ENCODE measurements around the gene CCDC30.

Gene CCDC30

DNA sequence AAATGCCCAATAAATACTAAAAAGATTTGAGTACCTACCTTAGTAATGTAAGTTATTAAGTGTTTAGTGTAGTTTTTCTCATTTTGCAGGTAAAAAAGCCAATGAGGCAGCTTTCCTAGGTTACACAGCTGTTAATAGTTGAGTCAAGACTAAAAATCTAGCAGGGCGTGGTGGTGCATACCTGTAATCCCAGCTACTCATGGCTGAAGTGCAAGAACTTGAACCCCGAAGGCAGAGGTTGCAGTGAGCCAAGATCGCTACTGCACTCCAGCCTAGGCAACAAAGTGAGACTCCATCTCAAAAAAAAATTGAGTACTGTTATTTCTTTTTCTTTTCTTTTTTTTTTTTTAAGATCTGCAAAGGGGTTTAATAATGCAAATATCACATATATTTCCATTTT is 226.8 kb downstream of the CCDC30 start:
- no peak overlapping the region for H3K4me3 ChIP-seq (ENCODE audit: low read depth, low read length)
- ChIA-PET POLR2A (interaction anchor here (1.1 kb wide), 1 partner anchor 8 kb away, joined by 3 read pairs; no protein-coding TSS in a partner anchor), CTCF (no interaction called here)
- DNase-seq (ENCODE audit: low read depth, low spot score), result no peak
- TF ChIP-seq, protein P1, sequence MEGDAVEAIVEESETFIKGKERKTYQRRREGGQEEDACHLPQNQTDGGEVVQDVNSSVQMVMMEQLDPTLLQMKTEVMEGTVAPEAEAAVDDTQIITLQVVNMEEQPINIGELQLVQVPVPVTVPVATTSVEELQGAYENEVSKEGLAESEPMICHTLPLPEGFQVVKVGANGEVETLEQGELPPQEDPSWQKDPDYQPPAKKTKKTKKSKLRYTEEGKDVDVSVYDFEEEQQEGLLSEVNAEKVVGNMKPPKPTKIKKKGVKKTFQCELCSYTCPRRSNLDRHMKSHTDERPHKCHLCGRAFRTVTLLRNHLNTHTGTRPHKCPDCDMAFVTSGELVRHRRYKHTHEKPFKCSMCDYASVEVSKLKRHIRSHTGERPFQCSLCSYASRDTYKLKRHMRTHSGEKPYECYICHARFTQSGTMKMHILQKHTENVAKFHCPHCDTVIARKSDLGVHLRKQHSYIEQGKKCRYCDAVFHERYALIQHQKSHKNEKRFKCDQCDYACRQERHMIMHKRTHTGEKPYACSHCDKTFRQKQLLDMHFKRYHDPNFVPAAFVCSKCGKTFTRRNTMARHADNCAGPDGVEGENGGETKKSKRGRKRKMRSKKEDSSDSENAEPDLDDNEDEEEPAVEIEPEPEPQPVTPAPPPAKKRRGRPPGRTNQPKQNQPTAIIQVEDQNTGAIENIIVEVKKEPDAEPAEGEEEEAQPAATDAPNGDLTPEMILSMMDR (IDR thresholded peaks at IDR 0.05; ENCODE audit: insufficient read depth, low read length, missing control alignments), result no peak

DNA sequence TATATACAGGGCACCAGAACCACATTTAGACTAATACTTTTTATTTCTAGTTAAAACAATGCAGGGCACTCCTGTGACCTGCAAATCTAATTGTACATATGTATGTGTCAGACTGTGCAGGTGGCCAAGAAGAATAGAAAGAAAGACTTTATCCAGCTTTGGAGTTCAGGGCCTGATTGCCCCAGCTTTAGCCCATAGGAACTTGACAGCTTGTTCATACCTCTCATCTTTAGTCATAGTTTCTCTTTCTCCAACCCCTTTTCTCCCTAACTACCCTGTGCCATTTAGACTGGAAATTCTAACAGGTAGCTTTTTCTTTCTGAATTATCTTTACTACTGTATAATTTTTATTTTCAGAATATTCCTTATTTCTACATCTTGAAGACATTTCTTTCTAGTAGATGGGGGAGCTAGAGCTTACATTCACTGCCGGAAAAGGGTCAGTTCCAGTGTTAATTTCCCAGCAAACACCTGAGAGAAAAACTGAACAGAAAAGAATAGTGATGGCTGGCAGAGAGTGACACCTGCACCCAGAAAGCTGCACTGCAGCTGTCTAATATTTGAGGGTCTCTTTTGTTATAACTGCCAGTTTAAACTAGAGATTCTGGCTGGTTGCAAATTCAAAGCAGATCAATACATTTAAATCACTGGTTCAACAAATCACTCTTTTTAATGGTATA is 227.5 kb downstream of the CCDC30 start:
- no peak for DNase-seq (ENCODE audit: low read depth, low spot score)
- TF ChIP-seq, protein P1 (IDR thresholded peaks at IDR 0.05; ENCODE audit: insufficient read depth, low read length, missing control alignments), result no peak
- H3K4me3 ChIP-seq (ENCODE audit: low read depth, low read length), result no peak overlapping the region
- POLR2A ChIA-PET, result interaction anchor here (1.1 kb wide), 1 partner anchor 9 kb away, joined by 3 read pairs; no protein-coding TSS in a partner anchor
- CTCF ChIA-PET, result no interaction called here

DNA sequence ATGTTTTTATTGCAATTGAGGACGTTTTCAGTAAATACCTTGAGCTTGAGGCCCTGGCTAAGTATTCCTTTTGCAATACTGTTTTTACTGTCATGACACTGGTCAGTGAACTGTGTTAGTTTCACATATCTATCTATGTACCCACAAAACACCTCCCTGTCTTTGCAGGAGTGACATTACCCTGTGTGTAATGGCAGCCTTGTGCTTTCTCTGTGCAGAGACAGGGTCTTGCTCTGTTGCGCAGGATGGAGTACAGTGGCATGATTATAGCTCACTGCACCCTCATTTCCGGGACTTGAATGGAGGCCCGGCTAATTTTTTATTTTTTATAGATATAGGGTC is 228.0 kb downstream of the CCDC30 start:
- ChIA-PET POLR2A (interaction anchor here (1.1 kb wide), 1 partner anchor 9 kb away, joined by 3 read pairs; no protein-coding TSS in a partner anchor), CTCF (no interaction called here)
- H3K4me3 ChIP-seq (ENCODE audit: low read depth, low read length), result no peak overlapping the region

DNA sequence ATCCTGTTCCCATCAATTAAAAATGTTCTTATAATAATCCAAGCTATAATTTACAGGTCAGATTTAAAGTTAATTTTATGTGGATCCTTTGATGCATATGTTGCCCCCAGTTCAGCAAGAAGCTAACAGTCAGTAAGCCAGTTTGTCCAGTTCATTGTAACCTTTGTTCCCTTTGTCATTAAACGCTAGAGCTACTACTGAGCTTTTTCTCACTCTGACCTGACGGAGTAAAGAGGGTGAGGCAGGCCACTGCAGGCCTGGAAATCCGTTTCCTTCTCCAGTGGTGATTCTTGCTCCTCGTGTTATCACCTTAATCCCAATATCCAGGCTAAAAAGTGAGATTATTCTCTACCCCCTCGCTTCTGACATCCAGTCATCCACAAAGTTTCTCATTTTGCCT is 229.4 kb downstream of the CCDC30 start:
- CTCF ChIA-PET, result interaction anchor here (1.2 kb wide), 1 partner anchor 8 kb away, joined by 3 read pairs; no protein-coding TSS in a partner anchor
- no peak for DNase-seq (ENCODE audit: low read depth, low spot score)
- POLR2A ChIA-PET, result interaction anchor here (1.0 kb wide), 1 partner anchor 10 kb away, joined by 7 read pairs; the partner anchor contains the start of gene YBX1
- H3K4me3 ChIP-seq (ENCODE audit: low read depth, low read length), result no peak overlapping the region
- TF ChIP-seq, protein P1 (IDR thresholded peaks at IDR 0.05; ENCODE audit: insufficient read depth, low read length, missing control alignments), result no peak

More for the DNA sequence above, 228.0 kb downstream of the CCDC30 start:
- TF ChIP-seq, protein P1 (IDR thresholded peaks at IDR 0.05; ENCODE audit: insufficient read depth, low read length, missing control alignments), result no peak
- DNase-seq (ENCODE audit: low read depth, low spot score), result no peak

DNA sequence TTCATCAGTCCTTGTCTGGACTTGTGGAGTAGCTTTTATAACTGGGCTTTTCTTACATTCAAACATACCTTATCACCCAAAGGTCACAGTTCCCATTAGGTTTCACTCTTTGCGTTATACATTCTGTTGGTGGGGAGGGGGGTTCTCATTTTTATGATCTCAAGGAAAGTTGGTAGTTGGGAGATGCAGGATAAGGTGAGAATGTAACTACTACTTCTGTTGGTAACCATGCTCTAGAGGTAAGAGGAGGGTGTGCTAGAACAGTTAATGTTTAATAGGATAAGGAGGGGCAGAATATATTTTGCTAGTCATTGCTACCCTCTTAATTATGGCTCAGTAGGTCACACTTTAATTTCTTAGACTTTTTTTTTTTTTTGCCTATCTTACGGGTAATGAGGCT is 229.8 kb downstream of the CCDC30 start:
- CTCF ChIA-PET, result interaction anchor here (1.2 kb wide), 1 partner anchor 8 kb away, joined by 3 read pairs; no protein-coding TSS in a partner anchor
- H3K4me3 ChIP-seq (ENCODE audit: low read depth, low read length), result no peak overlapping the region
- no peak for DNase-seq (ENCODE audit: low read depth, low spot score)

More for the DNA sequence above, 229.8 kb downstream of the CCDC30 start:
- POLR2A ChIA-PET, result interaction anchor here (1.0 kb wide), 1 partner anchor 11 kb away, joined by 7 read pairs; the partner anchor contains the start of gene YBX1
- TF ChIP-seq, protein P1 (IDR thresholded peaks at IDR 0.05; ENCODE audit: insufficient read depth, low read length, missing control alignments), result no peak

Measured in AG04449 (cell line).